T-helper 9 cell (primary cell): ENCODE data around the gene TLCD1.
"Not testable (repeated sequence)": the region's sequence is repeated elsewhere in the genome, so short reads cannot be mapped to it uniquely, and the experiment has no call there.

Experiments
- DNase-seq: peaks from one replicate; pipeline ENCODE4 v3.0.0-alpha.2; 2020

The TLCD1 gene

DNA sequence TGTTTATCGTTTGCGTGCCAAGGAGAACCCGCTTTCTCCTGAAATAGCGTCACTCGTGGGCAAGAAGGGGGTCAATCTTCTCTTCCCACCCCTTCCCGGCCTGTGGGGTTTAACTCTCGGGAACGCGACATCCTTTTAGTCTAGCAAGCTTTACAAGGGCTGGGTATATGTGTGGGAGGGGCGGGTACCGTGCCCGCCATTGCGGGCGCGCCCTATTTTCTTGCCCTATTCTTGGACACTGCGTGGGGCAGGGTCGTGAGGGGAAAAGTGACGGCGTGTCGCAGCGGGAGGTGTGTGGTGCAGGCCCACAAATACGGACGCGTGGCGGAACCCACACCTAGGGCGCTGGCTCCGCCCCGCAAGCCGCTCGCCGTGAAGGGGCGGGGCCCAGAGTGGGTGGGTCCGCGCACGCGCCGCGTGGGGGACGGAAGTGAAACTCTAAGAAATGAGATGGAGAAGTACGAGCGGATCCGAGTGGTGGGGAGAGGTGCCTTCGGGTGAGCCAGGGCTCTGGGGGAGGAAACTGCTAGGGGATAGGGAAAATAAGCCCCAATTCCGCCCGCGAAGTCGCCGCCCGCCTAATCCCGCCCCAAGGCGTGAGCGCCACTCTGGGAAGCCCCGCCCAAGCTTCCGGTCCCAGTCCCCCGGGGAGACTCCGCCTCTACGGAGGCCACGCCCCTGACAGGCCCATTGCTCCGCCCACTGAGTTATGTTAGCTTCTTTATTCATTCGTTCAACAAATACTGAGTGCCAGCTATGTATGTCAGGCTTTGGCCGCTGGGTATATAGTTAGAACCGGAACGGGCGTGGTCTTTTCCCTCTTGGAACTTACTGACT, 2.5 kb upstream of the TLCD1 start, which contains the start of gene NEK8:
NEK8 (plus strand) TSS at position 425 of the 837 bp plus-strand sequence; CDS start at position 451, 26 bp downstream.
- DNase-seq, result peak; percentile 98

DNA sequence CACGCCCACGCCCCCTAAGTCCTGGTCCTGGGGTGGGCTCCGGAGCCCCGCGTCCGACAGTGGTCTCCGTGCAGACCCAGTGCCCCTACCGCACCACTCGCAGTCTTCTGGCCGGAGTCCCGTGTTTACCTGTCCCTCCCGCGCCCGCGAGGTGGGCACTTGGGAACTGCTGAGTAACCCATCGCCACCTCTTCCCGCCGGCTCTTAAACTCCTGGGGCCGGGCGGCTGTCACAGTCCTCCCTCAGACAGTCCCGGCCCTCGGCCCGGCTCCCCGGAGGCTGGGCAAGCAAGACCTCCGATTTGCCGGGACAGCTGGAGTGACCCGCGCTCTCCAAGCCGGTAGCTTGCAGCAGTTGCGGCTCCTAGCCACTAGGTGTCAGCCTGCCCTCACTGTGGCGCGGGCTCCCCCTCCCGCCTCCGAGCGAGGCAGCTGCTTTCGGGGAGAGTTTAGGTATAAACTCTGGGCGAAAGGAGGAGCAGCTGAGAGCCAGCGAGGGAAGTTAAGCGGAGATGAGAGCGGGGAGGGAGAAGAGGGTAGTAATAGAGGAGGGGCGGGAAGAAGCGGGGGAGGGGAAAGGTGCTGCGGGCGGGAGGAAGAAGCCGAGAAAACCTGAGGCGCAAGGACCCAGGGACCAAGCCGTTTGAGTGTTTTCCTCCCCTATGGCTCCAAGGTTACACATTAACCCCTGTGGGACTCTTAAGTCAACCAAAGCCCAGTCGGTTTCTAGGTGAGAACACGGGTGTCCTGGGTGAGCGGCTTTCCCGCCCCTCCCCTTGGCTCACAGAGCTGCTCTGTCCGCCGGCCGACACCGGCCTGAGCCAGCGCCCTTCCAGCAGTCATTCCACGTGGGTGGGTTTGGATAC, 826 bp upstream of the TLCD1 start:
- peak; percentile 88 for DNase-seq

DNA sequence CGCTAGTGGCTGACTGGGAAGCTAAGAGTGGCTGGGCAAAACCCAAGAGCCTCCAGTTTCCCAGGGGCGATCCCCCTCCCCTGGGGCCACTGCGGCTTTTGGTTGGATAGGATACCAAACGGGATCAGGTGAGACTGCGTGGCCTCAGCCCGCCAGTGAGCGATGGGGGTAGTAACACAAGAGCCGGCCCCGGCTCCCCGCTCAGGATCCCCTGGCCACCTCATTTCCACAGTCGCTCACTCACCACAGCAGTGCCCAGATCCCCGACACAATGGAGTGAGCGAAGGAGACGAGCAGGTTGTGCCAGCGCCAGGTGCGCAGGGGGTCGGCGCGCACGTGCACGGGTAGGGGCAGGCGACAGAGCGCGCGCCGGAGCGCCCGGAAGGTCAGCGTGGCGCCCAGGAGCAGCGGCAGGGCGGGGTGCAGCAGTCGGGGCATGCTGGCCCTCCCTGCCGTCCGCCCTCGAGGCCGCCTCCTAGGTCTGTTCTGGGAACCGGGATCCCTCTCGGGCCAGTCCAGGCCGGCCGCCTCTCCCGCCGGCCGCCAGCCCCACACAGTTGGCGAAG, 290 bp downstream of the TLCD1 start:
- no peak for DNase-seq

DNA sequence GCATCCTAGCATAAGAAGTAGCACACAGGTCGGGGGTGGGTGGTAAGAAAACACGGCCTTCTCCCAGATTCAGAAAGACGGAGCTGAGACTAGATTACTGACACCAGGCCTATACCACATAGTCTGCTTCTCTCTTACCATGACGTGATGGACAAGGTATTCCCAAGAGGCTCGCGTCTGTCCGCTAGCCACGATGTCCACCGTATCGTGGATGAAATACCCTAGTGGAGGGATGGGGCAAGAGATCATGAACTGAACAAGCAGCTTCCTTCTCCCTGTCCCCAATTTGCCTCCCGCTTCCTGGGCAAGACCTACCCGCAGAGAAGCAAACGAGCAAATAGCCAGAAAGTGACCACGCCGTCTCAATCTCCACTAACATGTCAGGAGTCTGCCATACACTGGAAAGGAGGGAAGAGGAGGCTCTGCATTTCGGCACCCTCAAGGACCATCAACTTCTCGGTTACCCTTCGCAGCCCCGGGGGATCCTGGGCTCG, 820 bp downstream of the TLCD1 start:
- DNase-seq, result no peak

DNA sequence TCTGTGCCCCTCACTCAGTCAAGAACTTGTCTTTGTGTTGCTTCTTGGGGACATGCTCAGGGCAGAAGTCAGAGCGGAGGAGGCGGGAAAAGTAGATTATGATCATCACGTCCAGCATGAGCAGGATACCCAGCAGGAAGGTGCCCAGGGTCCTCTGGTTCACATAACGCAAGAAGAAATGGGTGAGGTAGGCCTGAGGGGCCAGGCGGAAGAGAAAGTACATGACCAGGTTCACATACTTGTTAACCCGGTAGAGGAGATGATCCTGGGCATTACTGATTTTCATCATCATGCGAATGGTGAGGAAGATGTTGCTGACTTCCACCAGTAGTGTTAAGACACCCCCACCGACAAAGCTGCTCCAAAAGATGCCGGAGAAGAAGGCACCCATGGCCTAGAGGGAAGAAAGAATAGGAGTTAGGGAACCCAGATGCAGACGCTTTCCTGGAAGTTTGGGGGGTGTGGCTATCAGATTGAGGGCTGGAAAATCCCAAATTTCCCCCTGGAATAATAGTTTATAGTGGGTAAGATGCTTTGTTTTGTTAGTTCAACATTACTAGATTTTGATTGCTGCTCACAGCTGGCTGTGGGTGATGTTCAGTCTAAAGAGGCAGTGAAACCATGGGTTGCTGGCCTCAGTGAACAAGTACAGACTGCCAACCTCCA, 1.4 kb downstream of the TLCD1 start:
- no peak for DNase-seq

DNA sequence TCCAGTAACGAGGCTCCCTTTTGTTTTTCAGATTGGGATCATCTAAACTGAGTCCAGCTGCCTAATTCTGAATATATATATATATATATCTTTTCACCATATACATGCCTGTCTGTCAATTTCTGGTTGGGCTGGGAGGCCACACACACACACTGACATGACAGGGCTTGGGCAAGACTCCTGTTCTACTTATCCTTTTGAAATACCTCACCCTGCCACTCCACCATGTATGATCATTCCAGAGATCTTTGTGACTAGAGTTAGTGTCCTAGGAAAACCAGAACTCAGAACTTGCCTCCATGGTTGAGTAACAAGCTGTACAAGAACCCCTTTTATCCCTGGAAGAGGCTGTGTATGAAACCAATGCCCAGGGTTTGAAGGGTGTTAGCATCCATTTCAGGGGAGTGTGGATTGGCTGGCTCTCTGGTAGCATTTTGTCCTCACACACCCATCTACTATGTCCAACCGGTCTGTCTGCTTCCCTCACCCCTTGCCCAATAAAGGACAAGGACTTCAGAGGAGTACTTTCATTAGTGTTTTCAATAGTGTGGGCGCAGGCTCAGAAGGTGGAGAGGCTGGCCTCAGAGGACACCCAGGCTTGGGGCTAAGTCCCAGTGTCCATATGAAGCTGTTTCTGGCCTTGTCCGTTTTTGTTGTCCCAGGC, 2.1 kb downstream of the TLCD1 start:
- DNase-seq, result not testable (repeated sequence)

DNA sequence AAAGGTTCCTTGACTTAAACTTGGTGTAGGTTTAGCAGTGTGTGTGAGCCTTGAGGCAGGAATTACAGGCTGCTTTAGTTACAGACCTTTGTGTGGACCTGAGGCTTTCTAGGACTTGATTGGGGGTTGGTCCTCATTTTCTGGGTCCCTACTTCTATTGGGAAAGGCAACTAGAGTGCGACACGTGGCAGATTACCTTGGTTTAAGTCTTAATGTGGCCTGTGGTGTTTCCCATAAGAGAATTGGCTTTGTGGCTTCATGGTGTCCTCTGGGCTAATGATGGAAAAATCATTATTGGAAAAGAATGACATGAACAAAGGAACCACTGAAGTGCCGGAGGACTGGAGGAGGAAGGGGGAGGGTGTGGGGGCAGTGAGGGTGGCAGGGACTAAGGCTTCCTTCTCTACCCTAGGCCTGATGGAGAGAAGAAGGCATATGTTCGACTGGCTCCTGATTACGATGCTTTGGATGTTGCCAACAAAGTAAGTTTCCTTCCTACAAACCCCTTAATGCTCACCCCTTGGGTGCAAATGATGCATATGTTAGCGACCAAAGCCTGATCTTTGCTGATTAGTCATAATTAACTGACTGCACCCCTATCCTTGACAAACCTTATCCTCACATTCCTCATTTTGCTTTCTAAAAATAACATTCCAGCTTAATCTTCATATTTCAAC, 2.7 kb downstream of the TLCD1 start:
- no peak for DNase-seq

DNA sequence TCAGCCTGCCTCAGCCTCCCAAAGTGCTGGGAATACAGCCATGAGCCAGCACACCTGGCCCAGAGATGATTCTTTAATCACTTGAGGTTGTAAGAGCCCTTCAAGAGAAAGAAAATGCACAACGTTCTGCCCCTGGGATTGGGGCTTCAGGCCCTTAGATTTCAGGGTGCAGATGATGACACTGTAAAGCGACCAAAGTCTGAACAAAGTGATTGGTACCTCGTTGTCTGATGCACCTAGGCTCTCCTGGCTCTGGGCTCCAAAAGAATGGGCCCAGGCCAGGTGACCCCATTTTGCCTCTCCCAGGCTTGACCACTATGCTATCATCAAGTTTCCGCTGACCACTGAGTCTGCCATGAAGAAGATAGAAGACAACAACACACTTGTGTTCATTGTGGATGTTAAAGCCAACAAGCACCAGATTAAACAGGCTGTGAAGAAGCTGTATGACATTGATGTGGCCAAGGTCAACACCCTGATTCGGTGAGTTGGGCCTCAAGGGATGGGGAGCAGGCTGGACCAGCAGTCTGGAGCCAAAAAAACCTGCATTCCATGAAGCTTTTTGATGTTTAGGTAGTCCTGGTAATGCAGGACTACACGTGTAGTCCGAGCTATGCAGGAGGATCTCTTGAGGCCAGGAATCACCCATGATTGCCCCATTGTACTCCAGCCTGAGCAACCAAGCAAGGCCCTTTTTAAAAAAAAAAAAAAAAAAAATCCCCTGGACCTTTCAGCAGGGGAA, 3.4 kb downstream of the TLCD1 start:
- DNase-seq, result no peak

DNA sequence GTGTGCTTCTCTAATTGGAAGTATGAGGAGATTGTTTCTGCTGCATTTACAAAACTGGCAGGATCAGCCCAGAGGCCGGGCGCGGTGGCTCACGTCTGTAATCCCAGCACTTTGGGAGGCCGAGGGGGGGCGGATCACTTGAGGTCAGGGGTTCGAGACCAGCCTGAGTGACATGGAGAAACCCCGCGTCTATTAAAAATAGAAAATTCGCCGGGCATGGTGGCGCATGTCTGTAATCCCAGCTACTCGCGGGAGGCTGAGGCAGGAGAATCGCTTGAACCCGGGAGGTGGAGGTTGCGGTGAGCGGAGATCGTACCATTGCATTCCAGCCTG, 5.1 kb downstream of the TLCD1 start:
- not testable (repeated sequence) for DNase-seq

DNA sequence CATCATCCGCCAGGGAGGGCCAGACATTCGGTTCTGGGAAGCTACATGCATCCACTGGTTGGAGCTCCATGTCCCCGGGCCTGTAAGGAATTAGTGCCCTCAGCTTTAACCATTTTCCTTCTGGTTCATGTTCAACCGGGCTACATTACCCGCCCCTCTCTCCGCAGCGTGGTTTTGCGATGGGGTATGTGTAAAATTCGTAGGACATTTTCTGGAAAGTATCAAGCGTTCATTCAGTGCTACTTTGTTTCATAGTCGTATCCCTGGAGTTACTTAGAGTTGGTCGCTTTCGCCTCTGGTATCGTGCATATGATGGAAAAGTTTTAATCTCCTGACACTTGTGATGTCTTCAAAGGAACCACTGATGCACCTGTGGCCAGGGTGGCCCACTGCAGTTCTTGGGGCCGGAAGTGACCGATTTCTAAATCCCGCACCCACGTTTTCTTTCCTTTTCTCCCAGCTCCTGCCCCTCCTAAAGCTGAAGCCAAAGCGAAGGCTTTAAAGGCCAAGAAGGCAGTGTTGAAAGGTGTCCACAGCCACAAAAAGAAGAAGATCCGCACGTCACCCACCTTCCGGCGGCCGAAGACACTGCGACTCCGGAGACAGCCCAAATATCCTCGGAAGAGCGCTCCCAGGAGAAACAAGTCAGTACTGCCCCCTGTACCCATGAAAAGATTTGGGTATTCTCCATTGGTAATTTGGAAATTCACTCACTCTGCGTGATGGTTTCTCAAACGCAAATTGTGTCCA, 5.6 kb downstream of the TLCD1 start:
- DNase-seq, result no peak

DNA sequence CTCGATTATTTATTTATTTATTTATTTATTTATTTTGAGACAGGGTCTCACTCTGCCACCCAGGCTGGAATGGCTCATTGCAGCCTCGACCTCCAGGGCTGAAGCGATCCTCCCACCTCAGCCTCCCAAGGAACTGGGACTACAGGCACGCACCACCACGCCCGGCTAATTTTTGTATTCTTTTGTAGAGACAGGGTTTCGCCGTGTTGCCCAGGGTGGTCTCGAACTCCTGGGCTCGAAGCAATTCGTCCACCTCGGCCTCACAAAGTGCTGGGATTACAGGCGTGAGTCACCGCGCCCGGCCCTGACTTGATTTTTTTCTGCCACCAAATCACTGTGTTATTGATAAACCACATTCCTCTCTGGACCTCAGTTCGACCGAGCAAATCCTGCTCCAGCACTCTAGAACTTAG, 7.0 kb downstream of the TLCD1 start:
- DNase-seq, result no peak

DNA sequence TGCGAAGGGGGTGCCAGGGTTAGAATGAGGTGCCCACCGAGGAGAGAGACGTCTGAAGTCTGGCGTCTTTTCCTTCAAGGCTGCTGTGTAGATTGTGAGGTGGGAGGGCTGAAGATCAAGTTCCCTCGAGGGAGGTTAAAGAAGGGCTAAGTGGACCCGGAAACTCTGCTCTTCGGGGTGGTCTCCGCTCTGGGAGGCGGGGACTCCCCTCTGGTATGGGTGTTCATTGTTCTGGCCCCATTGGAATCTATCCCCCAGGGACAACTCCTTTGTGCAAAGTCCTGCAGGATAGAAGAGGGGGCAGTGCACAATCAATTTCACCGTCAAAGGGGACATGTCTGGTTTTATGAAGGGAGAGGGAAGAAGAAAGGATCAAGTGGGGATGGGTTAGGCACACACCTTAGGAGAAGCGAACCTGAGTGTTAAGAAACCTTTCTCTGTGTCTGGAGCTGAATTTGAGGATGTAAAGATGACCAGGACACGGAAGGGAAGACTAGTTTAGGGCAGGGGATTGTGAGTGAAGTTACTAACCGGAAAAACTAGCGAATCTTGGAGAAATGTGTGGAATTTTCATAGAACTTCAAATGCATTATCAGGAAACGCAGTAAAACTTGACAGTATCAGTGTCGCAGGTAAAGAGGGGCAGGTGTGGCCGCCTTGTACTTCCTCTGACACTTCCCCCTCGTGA, 7.6 kb downstream of the TLCD1 start:
- no peak for DNase-seq

DNA sequence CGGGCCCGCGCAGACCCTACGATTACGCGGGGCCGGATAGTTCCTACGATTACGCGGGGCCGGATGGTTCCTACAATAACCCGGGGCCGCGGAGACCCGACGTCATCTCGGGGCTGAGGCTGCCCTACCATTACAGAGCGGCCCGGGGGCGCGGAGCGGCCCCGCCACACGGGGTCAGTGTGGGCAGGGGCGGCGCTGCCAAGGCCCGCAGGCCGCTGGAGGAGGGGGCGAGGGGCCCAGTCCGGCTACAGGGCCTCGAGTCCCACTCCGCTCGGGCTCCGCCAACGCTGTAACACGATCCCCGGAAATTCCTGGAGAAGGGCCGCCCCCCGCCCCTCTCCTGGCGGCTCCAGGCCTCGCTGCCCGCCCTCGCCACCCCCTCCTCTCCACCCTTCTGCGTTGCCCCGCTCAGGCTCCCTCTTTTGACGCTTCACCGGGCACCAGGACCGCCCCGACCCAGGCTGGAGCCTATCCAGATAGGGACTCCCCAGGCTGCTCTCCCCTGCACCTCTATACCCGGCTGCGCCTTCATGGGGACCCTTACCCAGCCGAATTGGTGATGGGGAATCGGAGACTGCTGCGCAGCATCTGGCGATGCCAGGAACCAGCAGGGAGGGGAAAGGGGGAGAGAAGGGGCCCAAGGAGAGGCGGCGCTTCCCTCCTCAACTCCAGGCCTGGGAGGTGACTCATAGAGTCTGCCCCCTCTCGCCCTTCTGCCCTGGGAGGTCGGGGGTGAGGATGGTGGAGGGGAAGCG, 8.3 kb downstream of the TLCD1 start, which contains the start of gene RAB34:
RAB34 (minus strand) TSS at position 291 of the 755 bp plus-strand sequence. CDS start 602 bp downstream, outside the sequence.
- DNase-seq, result no peak

DNA sequence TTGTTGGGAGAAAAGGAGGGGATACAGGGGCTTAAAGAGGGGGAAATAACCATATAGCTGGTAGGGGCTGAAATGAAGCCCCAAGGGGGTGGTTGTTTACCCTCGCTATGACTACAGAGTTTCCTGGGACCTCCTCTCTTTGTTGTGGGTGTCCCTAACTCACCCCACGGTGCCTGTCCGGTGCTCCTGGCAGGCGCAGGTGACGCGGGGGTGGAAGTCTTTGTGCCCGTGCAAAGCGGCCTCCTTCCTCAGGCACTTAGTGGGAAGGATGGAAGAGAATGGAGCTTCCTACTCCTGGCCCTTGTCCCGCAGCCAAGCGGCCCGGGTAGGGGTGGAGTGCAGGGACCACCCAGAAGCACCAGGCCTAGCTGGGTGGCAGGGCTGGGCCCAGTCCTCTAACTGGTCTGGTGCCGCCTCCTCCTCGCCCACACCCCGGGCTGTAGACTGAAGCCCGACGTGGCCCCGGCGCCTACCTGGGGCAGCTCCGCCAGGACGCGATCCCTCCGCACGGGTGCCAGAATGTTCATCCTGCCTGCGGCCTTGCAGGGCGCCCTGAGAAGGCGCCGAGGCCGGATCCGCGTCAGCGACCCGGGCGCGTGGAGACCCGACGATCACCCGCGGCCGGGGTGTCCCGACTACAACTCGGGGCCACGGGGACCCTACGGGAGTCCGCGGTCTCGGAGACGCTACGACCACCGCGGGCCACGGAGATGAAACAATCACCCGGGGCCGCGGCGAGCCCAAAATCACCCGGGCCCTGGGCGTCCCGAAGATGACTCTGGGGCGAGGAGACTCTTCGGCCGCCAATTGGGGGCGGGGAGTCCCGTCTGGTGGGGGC, 9.1 kb downstream of the TLCD1 start:
- no peak for DNase-seq

DNA sequence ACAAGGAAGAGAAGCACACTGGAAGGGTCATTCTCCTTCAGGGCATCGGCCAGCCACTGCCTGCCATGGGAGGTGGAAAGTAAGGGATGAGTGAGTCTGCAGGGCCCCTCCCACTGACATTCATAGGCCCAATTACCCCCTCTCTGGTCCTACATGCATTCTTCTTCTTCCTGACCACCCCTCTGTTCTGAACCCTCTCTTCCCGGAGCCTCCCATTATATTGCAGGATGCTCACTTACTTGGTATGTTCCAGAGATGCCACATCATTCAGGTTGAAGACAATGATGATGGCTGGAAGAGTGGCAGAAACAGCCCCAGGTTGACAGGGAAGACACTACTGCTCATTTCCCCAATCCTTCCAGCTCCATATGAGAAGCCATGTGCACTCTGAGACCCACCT, 10.8 kb downstream of the TLCD1 start:
- DNase-seq, result no peak

DNA sequence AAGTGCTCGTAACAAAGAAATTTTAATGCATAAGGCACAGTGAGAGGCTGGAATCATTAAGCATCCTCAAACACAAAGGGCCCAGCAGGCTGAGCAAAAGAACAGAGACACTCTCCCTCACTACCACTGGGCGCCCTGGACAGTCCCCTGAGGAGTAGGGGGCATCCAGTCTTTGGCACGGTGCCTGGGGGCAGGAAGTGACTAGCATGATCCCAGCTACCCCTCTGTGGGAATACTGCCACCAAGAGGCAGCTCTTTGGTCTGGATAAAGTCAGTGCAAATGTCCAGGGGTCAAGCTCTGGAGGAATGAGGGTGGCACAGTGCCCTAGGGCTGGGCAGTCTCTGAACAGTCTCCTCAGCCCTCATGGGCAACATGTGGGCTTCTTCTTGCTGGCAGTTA, 11.8 kb downstream of the TLCD1 start:
- no peak for DNase-seq

DNA sequence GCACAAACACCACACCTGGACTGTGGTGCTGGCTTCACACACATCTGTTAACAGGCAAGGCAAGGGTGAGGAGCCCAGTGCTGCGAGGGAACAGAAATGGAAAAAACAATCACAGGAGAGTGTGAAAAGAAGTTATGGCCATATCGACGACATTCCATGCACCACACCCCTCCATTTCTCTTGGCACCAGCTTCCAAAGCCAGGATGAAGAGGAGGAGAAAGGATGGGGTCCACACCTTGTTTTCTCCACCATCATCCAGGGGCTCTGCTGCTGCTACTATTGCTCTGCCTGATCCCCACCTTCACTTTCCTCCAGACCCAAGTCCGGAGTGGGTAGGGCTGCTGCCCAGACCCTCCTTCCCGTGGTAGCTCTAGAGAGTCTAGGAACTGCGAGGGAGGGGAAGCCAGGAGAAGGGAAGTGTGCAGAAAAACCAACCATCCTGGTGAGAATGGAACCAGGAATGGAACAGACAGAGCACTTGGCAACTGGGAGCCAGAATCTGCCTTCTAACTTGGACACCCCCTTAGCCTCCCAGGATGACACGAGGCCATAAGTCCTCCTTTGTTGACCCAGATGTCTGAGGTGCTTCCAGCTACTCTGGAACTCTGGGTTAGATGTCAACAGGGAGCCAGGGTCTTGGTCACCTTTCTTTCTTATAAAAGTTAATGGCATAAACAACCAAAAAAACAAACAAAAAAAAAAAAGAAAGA, 13.2 kb downstream of the TLCD1 start:
- DNase-seq, result no peak
